Measurements from ENCODE around the gene PKMYT1.
A peak's percentile ranks its signal among the peaks of the same experiment; 100 is the strongest.

PKMYT1 gene

GRCh38 chr16:2980227-2981176 lies at the start of gene PKMYT1:
Gene PKMYT1 (minus strand): TSS chr16:2980446. CDS start chr16:2979657, 789 bp downstream.
- DNase-seq (ENCODE audit: low read depth) = peak; percentile 47

- no peak for DNase-seq (ENCODE audit: low read depth)
Measured at GRCh38 chr16:3029491-3030221, 49.4 kb upstream of the PKMYT1 start.

GRCh38 chr16:3028716-3029319 lies 48.6 kb upstream of the PKMYT1 start:
- no peak for DNase-seq (ENCODE audit: low read depth)

- no peak for DNase-seq (ENCODE audit: low read depth)
Measured at GRCh38 chr16:3027983-3028715, 47.9 kb upstream of the PKMYT1 start.

- no peak for DNase-seq (ENCODE audit: low read depth)
Measured at GRCh38 chr16:3027489-3027795, 47.2 kb upstream of the PKMYT1 start.

GRCh38 chr16:3026609-3027488 lies 46.6 kb upstream of the PKMYT1 start:
- DNase-seq (ENCODE audit: low read depth) = no peak

GRCh38 chr16:3026003-3026378 lies 45.7 kb upstream of the PKMYT1 start:
- no peak for DNase-seq (ENCODE audit: low read depth)

- no peak for DNase-seq (ENCODE audit: low read depth)
Measured at GRCh38 chr16:3025032-3026002, 45.1 kb upstream of the PKMYT1 start.

- peak; percentile 95 for DNase-seq (ENCODE audit: low read depth)
Measured at GRCh38 chr16:3023669-3024478, 43.6 kb upstream of the PKMYT1 start, which contains the start of the genes HCFC1R1 and THOC6. Gene HCFC1R1 (minus strand): TSS chr16:3023942. CDS start chr16:3023941, 1 bp downstream. Gene THOC6 (plus strand): TSS chr16:3024035. CDS start chr16:3024327, 292 bp downstream.

- peak; percentile 81 for DNase-seq (ENCODE audit: low read depth)
Measured at GRCh38 chr16:3023415-3023668, 43.1 kb upstream of the PKMYT1 start.

- DNase-seq (ENCODE audit: low read depth) = peak; percentile 54
Measured at GRCh38 chr16:3022684-3023414, 42.6 kb upstream of the PKMYT1 start.

- DNase-seq (ENCODE audit: low read depth) = peak; percentile 89
Measured at GRCh38 chr16:3022208-3022683, 42.0 kb upstream of the PKMYT1 start.

- peak; percentile 96 for DNase-seq (ENCODE audit: low read depth)
Measured at GRCh38 chr16:3021449-3022207, 41.4 kb upstream of the PKMYT1 start.

GRCh38 chr16:3020604-3021448 lies 40.6 kb upstream of the PKMYT1 start:
- DNase-seq (ENCODE audit: low read depth) = peak; percentile 88

- peak; percentile 35 for DNase-seq (ENCODE audit: low read depth)
Measured at GRCh38 chr16:3020247-3020603, 40.0 kb upstream of the PKMYT1 start, which contains the start of gene TNFRSF12A. Gene TNFRSF12A (plus strand): TSS chr16:3020368. CDS start chr16:3020398, 30 bp downstream.

GRCh38 chr16:3019594-3020246 lies 39.5 kb upstream of the PKMYT1 start:
- DNase-seq (ENCODE audit: low read depth) = no peak
